Breast epithelium (tissue), 4 donors: ENCODE results near the gene ZRANB1. TPM values are rescaled to one million over a fixed set of nuclear protein-coding genes. Genes with fewer than 3 reads are reported as not detected.

Experiments
- DNase-seq, 2 donors: peaks; one replicate each; pipeline ENCODE4 v3.0.0-alpha.2; 2019; ENCODE audit warnings: low spot score in 2 of 2
- H3K27ac ChIP-seq, 2 donors: fragments of 200-600 bp; sonication (generic) in 1 of 2; one replicate each; pipeline ENCODE4 v1.5.1; 2016 to 2019; ENCODE audit warnings: mild to moderate bottlenecking in 1 of 2
- H3K27me3 ChIP-seq, 2 donors: fragments of 200-600 bp; sonication (generic) in 1 of 2; one replicate each; pipeline versions ENCODE4 v1.5.1 to v1.6.0; 2017 to 2019; ENCODE audit warnings: control low read depth in 1 of 2, mild to moderate bottlenecking in 1 of 2
- H3K36me3 ChIP-seq: fragments of 200-600 bp; one replicate; pipeline ENCODE4 v1.5.1; 2019
- H3K4me1 ChIP-seq, 2 donors: fragments of 200-600 bp; sonication (generic); one replicate each; pipeline ENCODE4 v1.5.1; 2016 to 2019; ENCODE audit warnings: control low read depth in 1 of 2
- H3K4me3 ChIP-seq, 3 donors: fragments of 200-600 bp; sonication (generic); 1 replicate in 2 of 3; 2 replicates in 1 of 3; pipeline ENCODE4 v1.5.1; 2016 to 2019; ENCODE audit warnings: mild to moderate bottlenecking in 3 of 3, moderate library complexity in 2 of 3
- H3K9me3 ChIP-seq, 2 donors: fragments of 200-600 bp; sonication (generic) in 1 of 2; one replicate each; pipeline ENCODE4 v1.5.1; 2016 to 2019; ENCODE audit warnings: control low read depth in 1 of 2
- POLR2A ChIP-seq: fragments of 450-650 bp; IDR thresholded peaks from one replicate; pipeline ENCODE4 v1.6.1; 2016; ENCODE audit warnings: antibody characterized with exemption, mild to moderate bottlenecking, moderate library complexity
- POLR2AphosphoS5 ChIP-seq, 3 donors: sonication (generic); formaldehyde crosslinking; IDR thresholded peaks; one replicate each; pipeline ENCODE4 v1.6.1; 2017; ENCODE audit warnings: antibody characterized with exemption in 3 of 3
- intact Hi-C: fragments of 100-400 bp; cut with DNase I; formaldehyde crosslinking; loops from one replicate; pipeline ENCODE4 v1.15.1; 2023; ENCODE audit warnings: low total_unique reads
- total RNA-seq, 3 donors: library from RNA; depleted of rRNA; stranded (reverse); fragments of >200 nt; gene quantifications; one replicate each; pipeline ENCODE4 v1.1.0, GENCODE V29; 2016
- TF ChIP-seq, protein P1 (sequence below), 3 donors: fragments of 450-650 bp; IDR thresholded peaks; one replicate each; pipeline ENCODE4 v1.5.1; 2016 to 2017; ENCODE audit warnings: antibody characterized with exemption in 3 of 3, mild to moderate bottlenecking in 3 of 3, moderate library complexity in 3 of 3

ZRANB1 gene
- total RNA-seq, 3 donors from 2014 or later = 32.4 to 37.4 (median 35.1) TPM

- no peak overlapping the region for H3K4me3 ChIP-seq
- H3K4me1 ChIP-seq = peaks cover 20 to 32% of the 10 kb centered on the region in 2 donors
- H3K27me3 ChIP-seq = no peaks in the 10 kb centered on the region
- intact Hi-C loops = no loop called here
- no peaks in the 10 kb centered on the region for H3K9me3 ChIP-seq
- peak overlapping the region; percentile 79 to 87 for H3K27ac ChIP-seq
- no peak for DNase-seq
- H3K36me3 ChIP-seq = no peaks in the 10 kb centered on the region
- TF ChIP-seq, protein P1, sequence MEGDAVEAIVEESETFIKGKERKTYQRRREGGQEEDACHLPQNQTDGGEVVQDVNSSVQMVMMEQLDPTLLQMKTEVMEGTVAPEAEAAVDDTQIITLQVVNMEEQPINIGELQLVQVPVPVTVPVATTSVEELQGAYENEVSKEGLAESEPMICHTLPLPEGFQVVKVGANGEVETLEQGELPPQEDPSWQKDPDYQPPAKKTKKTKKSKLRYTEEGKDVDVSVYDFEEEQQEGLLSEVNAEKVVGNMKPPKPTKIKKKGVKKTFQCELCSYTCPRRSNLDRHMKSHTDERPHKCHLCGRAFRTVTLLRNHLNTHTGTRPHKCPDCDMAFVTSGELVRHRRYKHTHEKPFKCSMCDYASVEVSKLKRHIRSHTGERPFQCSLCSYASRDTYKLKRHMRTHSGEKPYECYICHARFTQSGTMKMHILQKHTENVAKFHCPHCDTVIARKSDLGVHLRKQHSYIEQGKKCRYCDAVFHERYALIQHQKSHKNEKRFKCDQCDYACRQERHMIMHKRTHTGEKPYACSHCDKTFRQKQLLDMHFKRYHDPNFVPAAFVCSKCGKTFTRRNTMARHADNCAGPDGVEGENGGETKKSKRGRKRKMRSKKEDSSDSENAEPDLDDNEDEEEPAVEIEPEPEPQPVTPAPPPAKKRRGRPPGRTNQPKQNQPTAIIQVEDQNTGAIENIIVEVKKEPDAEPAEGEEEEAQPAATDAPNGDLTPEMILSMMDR (IDR thresholded peaks at IDR 0.05) = no peak
- TF ChIP-seq POLR2A (no peak), POLR2AphosphoS5 (IDR thresholded peaks at IDR 0.05) (no peak)
These were observed 75.8 kb downstream of the ZRANB1 start for GRCh38 chr10:125017547-125018298.

DNA sequence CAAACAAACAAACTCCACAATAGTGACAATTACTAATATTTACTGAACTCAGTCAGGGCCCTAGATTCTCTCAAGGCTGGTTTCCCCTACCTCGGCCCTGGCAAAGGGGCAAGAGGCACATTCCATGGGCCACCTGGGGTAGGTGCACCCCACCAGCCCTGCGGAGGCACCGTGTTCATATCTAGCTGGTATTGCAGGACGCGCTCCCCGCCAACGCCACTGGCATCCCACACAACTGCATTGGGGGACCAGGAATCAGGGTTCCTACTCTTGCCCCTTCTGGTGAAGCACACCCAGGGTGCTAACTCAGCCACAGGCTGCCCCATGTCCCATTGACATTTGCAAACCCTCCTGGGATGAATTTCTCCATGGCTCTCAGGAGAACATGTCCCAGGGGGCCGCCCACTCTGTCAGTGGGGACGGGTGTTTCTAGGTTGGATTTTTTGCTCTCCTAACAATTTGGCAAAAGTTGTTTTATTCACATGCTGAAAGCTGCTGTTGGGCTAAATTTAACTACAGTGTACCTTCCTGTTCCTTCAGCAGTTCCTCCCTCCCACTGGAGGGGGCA is 76.7 kb downstream of the ZRANB1 start:
- peaks cover 20 to 32% of the 10 kb centered on the region in 2 donors for H3K4me1 ChIP-seq
- no peak for TF ChIP-seq POLR2AphosphoS5 (IDR thresholded peaks at IDR 0.05)
- TF ChIP-seq, protein P1 (IDR thresholded peaks at IDR 0.05) = no peak
- TF ChIP-seq POLR2A = no peak
- H3K36me3 ChIP-seq = no peaks in the 10 kb centered on the region
- no peak for DNase-seq
- H3K27me3 ChIP-seq = no peaks in the 10 kb centered on the region
- no peak overlapping the region for H3K4me3 ChIP-seq
- peak overlapping the region in 1 of 2 donors; percentile 15 for H3K27ac ChIP-seq
- H3K9me3 ChIP-seq = no peaks in the 10 kb centered on the region
- intact Hi-C loops = no loop called here

GRCh38 chr10:125020386-125020785 is 78.5 kb downstream of the ZRANB1 start:
- Histone ChIP-seq H3K27me3 (no peaks in the 10 kb centered on the region), H3K36me3 (no peaks in the 10 kb centered on the region), H3K9me3 (no peaks in the 10 kb centered on the region), H3K27ac (no peak overlapping the region), H3K4me1 (peaks cover 20 to 22% of the 10 kb centered on the region in 2 donors), H3K4me3 (no peak overlapping the region)
- no peak for DNase-seq
- TF ChIP-seq POLR2AphosphoS5 (IDR thresholded peaks at IDR 0.05) (no peak), POLR2A (no peak)
- TF ChIP-seq, protein P1 (IDR thresholded peaks at IDR 0.05) = no peak
- intact Hi-C loops = no loop called here

GRCh38 chr10:125020871-125021270 is 78.9 kb downstream of the ZRANB1 start:
- peaks cover 15 to 17% of the 10 kb centered on the region in 2 donors for H3K4me1 ChIP-seq

More at GRCh38 chr10:125020871-125021270, 78.9 kb downstream of the ZRANB1 start:
- H3K9me3 ChIP-seq = no peaks in the 10 kb centered on the region
- no peak overlapping the region for H3K4me3 ChIP-seq
- intact Hi-C loops = no loop called here
- TF ChIP-seq POLR2A (no peak), POLR2AphosphoS5 (IDR thresholded peaks at IDR 0.05) (no peak)
- TF ChIP-seq, protein P1 (IDR thresholded peaks at IDR 0.05) = no peak
- DNase-seq = no peak
- H3K27me3 ChIP-seq = no peaks in the 10 kb centered on the region
- no peak overlapping the region for H3K27ac ChIP-seq
- no peaks in the 10 kb centered on the region for H3K36me3 ChIP-seq
